NK-92 (cell line): Measurements from ENCODE around the gene SLC35G1.

Experiments
- DNase-seq: peaks from one replicate; lab custom pipeline; 2025; ENCODE audit not compliant: unreplicated experiment; lab: John Stamatoyannopoulos, UW

Gene SLC35G1

DNA sequence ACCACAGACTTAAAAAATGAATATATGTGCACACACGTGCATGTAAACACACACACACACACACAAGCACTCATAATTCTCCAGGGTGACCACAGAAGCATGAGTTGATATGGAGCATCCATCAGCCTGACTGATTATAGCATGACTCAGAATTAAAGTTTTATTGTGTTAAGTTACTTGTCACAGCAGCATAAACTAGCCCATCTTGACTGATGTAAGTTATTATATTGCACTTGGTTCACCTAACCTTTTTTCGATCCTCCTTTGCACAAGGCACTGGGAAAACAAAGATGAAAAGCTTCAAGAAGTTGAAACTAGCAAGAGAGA lies 18.8 kb upstream of the SLC35G1 start:
- no peak for DNase-seq

GRCh38 chr10:93876381-93876780 lies 17.4 kb upstream of the SLC35G1 start:
- no peak for DNase-seq

- no peak for DNase-seq
These were observed 14.5 kb upstream of the SLC35G1 start for GRCh38 chr10:93879273-93879672.

- no peak for DNase-seq
These were observed 969 bp downstream of the SLC35G1 start for GRCh38 chr10:93894516-93895378.

- no peak for DNase-seq
These were observed 3.4 kb downstream of the SLC35G1 start for GRCh38 chr10:93897070-93897780.

DNA sequence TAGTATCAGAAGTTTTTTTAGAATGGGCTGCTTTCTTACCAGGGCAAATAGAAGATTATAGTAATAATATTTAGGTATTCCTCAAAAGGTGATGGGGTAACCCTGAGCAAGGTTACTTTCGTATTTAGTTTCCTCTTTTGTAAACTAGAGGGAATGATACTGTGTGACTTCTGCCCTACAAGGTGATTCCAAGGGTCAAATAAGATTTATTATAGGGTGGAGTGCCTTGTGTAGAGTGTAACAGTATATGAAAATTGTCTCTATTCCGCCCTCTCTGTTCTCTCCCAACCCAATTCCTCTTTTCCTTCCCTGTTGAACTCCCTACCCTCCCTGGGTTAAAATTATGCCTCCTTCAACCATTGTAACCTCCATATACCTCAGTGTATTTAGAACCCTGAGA lies 5.3 kb downstream of the SLC35G1 start:
- DNase-seq = no peak

GRCh38 chr10:93903051-93903450 lies 9.3 kb downstream of the SLC35G1 start:
- no peak for DNase-seq

GRCh38 chr10:93904901-93905300 lies 11.1 kb downstream of the SLC35G1 start:
- DNase-seq = no peak

DNA sequence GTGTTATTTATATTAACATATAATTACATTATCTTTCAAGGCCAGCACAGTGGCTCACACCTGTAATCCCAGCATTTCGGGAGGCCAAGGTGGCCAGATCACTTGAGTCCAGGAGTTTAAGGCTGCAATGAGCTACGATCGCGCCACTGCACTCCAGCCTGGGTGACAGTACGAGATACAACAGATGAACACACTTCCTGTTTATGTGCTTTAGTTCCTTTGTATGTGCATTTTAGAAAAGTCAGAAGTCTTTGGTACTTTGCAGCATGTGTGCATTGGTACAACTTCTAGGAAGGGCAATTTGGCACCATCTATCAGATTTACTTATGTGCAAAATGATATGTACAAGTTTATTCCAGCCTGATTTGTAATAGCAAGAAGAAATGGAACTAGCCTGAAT lies 13.3 kb downstream of the SLC35G1 start:
- DNase-seq = no peak

GRCh38 chr10:93911866-93912265 lies 18.1 kb downstream of the SLC35G1 start:
- no peak for DNase-seq

DNA sequence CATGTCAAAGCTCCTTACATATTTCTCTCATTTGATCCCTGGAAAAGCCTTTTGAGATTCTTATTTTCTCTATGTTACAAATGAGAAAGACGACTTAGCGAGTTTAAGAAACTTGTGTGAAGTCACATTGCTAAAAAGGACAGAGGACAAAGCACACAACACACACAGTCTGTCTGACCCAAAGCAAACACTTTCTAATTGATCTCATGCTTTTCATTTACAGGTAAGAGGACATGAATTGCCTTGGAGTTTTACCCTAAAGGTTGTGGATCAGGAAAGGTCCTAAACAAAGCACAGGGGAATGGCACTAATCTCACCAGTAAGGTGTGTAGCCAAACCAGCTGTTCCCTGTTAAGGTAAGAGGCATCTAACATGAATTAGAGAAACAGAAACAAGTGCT lies 18.7 kb downstream of the SLC35G1 start:
- no peak for DNase-seq

- DNase-seq = no peak
These were observed 19.9 kb downstream of the SLC35G1 start for GRCh38 chr10:93913706-93914105.

- no peak for DNase-seq
These were observed 21.8 kb downstream of the SLC35G1 start for GRCh38 chr10:93915598-93915997.

- no peak for DNase-seq
These were observed 22.7 kb downstream of the SLC35G1 start for GRCh38 chr10:93916257-93917063.

DNA sequence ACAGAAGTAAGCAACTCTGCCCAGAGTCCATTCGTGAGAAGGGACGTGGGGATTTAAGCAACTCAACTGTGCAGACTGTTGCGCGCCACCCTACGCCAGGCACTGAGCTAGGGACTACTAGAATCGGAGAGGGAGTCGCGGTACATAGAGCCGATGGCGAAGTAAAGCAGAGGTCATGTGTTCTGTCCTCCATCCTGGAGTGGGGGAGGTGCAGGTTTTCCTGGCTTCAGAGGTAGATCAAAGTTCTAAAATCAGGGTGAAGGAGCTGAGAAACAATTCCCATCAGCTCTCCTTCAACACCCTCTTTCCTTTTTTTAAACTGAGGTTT lies 23.2 kb downstream of the SLC35G1 start:
- DNase-seq = no peak

DNA sequence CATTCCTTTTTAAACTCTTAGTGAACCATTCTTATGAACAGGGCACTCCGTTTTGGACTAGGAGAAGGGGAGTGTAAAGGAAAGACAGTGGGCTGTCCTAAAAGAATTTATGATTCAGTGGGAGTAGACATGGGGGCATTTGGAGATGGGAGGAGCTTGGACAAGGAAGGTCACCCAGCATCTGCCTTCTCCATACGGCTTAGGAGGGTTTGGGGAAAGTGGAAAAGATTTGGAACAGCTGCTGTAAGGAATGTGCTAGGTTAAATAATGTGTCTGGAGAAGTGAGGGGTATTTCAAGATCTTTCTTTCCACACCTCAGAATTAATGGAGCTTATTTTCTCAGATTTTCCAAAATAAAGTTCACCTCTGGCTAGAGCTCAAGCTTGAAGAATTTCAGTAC lies 24.0 kb downstream of the SLC35G1 start:
- no peak for DNase-seq

DNA sequence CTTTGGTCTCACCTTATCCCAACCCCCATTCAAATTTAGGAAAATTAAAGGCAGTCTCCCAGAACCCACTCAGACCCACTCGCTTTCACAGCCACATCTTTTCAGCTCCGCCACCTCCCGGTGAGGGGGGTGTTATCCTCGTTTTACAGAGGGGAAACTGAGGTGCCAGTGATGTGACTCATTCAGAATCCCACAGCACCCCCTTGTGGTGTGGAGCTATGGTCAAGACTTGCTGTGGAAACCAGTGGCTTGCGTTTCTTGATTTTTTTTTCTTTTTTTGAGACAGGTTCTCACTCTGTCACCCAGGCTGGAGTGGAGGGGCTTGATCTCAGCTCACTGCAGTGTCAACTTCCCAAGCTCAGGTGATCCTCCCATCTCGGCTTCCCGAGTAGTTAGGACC lies 27.6 kb downstream of the SLC35G1 start:
- DNase-seq = no peak

- no peak for DNase-seq
These were observed 32.8 kb downstream of the SLC35G1 start for GRCh38 chr10:93926613-93927012.

GRCh38 chr10:93938140-93938539 lies 44.4 kb downstream of the SLC35G1 start:
- no peak for DNase-seq

DNA sequence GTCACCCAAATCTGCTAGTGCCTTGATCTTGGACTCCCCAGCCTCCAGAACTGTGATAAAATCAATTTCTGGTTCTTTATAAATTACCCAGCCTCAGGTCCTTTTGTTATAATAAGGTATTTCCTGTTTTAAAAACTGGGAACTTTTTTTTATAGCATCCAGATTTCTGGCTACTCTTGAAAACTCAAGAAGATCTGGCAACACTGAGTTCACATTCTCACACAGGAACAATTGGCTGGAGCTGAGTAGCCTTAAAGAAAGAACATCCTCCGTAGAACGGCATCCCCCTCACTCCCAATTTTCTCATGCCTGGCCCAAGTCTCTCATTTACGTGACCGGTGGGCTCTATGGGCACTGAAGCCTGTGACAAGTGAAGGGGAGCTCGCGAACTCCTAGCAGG lies 47.1 kb downstream of the SLC35G1 start:
- no peak for DNase-seq

DNA sequence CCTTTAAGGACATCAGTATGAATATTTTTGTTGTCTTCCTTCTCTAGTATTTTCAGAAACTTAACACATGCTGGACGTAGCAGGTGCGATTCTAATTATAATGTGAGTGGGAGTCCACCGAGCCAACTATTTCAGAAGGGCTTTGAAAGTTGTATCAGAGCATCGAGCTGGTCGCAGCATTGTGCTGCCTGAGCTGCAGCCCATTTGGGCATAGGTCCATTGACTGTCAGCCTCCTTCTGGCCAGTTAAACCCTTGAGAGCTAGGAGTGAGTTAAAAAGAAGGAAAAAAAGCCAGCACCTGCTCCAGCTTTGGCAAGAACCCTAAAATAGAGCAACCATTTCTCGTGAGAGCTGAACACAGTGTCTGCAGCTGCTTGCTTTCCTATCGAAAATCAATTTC lies 47.8 kb downstream of the SLC35G1 start:
- DNase-seq = no peak

DNA sequence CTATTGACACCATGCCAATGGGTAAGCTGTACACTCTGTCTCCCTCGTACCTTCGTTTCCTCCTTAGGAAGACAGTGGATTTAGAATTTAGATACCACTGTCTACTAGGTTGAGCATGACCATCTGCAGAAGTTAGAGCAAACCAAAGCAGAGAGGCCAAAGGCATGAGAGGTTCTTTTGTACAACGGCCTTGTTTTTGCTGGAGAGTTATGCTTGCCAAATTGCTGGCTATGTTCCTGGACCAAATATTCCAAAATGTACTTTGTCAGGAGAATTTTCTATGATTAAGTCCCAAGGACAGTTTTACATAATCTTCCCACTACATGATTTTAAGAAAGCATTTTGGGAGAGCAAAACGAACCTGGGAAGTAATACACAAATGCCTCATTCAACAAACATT lies 52.0 kb downstream of the SLC35G1 start:
- no peak for DNase-seq
